ENCODE measurements around the gene MAN1B1.

DNA sequence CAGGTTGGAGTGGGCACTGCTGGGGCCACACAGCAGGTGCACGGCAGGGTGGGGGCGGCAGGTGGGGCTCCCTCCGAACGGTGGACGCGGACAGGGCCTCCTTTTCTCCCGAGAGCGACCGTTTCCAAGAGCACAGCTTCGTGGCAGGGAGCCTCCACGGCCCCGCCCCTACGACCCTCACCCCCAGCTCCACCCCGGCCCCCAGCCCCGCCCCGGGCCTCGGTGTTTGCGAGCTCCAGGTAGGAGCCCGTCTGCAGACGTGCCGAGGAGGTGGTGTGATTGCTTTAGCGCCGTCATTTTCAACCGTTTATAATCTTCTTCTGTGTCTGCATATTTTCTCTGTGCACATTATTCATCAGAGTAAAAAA is 61.0 kb downstream of the MAN1B1 start:
- TF ChIP-seq, protein P1, sequence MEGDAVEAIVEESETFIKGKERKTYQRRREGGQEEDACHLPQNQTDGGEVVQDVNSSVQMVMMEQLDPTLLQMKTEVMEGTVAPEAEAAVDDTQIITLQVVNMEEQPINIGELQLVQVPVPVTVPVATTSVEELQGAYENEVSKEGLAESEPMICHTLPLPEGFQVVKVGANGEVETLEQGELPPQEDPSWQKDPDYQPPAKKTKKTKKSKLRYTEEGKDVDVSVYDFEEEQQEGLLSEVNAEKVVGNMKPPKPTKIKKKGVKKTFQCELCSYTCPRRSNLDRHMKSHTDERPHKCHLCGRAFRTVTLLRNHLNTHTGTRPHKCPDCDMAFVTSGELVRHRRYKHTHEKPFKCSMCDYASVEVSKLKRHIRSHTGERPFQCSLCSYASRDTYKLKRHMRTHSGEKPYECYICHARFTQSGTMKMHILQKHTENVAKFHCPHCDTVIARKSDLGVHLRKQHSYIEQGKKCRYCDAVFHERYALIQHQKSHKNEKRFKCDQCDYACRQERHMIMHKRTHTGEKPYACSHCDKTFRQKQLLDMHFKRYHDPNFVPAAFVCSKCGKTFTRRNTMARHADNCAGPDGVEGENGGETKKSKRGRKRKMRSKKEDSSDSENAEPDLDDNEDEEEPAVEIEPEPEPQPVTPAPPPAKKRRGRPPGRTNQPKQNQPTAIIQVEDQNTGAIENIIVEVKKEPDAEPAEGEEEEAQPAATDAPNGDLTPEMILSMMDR (IDR thresholded peaks at IDR 0.05; ENCODE audit: insufficient read depth, low read length), result no peak
- TF ChIP-seq, protein P2, sequence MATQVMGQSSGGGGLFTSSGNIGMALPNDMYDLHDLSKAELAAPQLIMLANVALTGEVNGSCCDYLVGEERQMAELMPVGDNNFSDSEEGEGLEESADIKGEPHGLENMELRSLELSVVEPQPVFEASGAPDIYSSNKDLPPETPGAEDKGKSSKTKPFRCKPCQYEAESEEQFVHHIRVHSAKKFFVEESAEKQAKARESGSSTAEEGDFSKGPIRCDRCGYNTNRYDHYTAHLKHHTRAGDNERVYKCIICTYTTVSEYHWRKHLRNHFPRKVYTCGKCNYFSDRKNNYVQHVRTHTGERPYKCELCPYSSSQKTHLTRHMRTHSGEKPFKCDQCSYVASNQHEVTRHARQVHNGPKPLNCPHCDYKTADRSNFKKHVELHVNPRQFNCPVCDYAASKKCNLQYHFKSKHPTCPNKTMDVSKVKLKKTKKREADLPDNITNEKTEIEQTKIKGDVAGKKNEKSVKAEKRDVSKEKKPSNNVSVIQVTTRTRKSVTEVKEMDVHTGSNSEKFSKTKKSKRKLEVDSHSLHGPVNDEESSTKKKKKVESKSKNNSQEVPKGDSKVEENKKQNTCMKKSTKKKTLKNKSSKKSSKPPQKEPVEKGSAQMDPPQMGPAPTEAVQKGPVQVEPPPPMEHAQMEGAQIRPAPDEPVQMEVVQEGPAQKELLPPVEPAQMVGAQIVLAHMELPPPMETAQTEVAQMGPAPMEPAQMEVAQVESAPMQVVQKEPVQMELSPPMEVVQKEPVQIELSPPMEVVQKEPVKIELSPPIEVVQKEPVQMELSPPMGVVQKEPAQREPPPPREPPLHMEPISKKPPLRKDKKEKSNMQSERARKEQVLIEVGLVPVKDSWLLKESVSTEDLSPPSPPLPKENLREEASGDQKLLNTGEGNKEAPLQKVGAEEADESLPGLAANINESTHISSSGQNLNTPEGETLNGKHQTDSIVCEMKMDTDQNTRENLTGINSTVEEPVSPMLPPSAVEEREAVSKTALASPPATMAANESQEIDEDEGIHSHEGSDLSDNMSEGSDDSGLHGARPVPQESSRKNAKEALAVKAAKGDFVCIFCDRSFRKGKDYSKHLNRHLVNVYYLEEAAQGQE (IDR thresholded peaks at IDR 0.05; ENCODE audit: insufficient replicate concordance, low read depth), result no peak
- TF ChIP-seq POLR2AphosphoS5 (IDR thresholded peaks at IDR 0.05; ENCODE audit: low read depth) (no peak), SPI1 (IDR thresholded peaks at IDR 0.05; ENCODE audit: borderline replicate concordance, low read depth) (no peak), GABPA (IDR thresholded peaks at IDR 0.05; ENCODE audit: low read depth) (no peak)
